Heart left ventricle (tissue), 16 donors: ENCODE data around the gene PLEKHG4B. TPM values are rescaled to one million over a fixed set of nuclear protein-coding genes. Genes with fewer than 3 reads are reported as not detected.

Source experiments
- ATAC-seq, 4 donors: fragments of 200-7000 bp; cut with Tn5 transposase; one replicate each; pipeline ENCODE4 v1.9.1; 2020 to 2022; ENCODE audit warnings: moderate library complexity in 4 of 4, mild to moderate bottlenecking in 3 of 4, moderate number of reproducible peaks in 1 of 4
- DNase-seq, 5 donors: peaks; one replicate each; pipeline ENCODE4 v3.0.0-alpha.2; 2020
- H3K27ac ChIP-seq, 12 donors: fragments of 200-600 bp; sonication (generic) in 4 of 12; one replicate each; pipeline versions ENCODE4 v1.5.0 to v1.8.0; 2016 to 2022; ENCODE audit warnings: mild to moderate bottlenecking in 2 of 12
- H3K27me3 ChIP-seq, 9 donors: fragments of 200-600 bp; sonication (generic) in 2 of 9; one replicate each; pipeline versions ENCODE4 v1.5.1 to v1.8.0; 2016 to 2022; ENCODE audit warnings: mild to moderate bottlenecking in 3 of 9
- H3K36me3 ChIP-seq, 9 donors: fragments of 200-600 bp; sonication (generic) in 2 of 9; one replicate each; pipeline versions ENCODE4 v1.5.0 to v1.8.0; 2018 to 2022; ENCODE audit warnings: mild to moderate bottlenecking in 2 of 9
- H3K4me1 ChIP-seq, 12 donors: fragments of 200-600 bp; sonication (generic) in 4 of 12; one replicate each; pipeline versions ENCODE4 v1.5.0 to v1.8.0; 2016 to 2022; ENCODE audit warnings: mild to moderate bottlenecking in 3 of 12
- H3K4me3 ChIP-seq, 12 donors: fragments of 200-600 bp; sonication (generic) in 4 of 12; one replicate each; pipeline versions ENCODE4 v1.5.0 to v1.8.0; 2017 to 2022; ENCODE audit warnings: mild to moderate bottlenecking in 9 of 12, moderate library complexity in 4 of 12
- H3K9me3 ChIP-seq, 12 donors: fragments of 200-600 bp; sonication (generic) in 4 of 12; one replicate each; pipeline versions ENCODE4 v1.5.0 to v1.8.0; 2016 to 2022; ENCODE audit warnings: mild to moderate bottlenecking in 1 of 12
- CTCF ChIP-seq, 12 donors: fragments of 200-600 bp; sonication (generic) in 4 of 12; IDR thresholded peaks; one replicate each; pipeline versions ENCODE4 v1.5.0 to v1.8.0; 2018 to 2022; ENCODE audit warnings: antibody characterized with exemption in 12 of 12, mild to moderate bottlenecking in 5 of 12
- POLR2A ChIP-seq, 2 donors: fragments of 450-650 bp; IDR thresholded peaks; one replicate each; pipeline ENCODE4 v1.6.1; 2017; ENCODE audit warnings: antibody characterized with exemption in 2 of 2, mild to moderate bottlenecking in 2 of 2, moderate library complexity in 2 of 2
- WGBS, 4 donors: extraction: QIAGEN DNeasy Blood & Tissue Kit in 2 of 4; methylation state at CpG; one replicate each; pipeline versions ENCODE4 v1.1.5 to v1.1.7; 2013 to 2018; 5-methylcytosine and 5-hydroxymethylcytosine counted together
- intact Hi-C, 10 donors: fragments of 100-400 bp; cut with DNase I; formaldehyde crosslinking; loops; one replicate each; pipeline versions ENCODE4 v1.11.1 to v1.14.2; 2022
- polyA plus RNA-seq, 2 donors: library from polyadenylated mRNA; stranded (reverse); fragments of 200-250 nt; gene quantifications; one replicate each; pipeline ENCODE4 v1.2.3, GENCODE V29; 2013
- total RNA-seq, 9 donors: library from RNA; depleted of rRNA in 2 of 9; stranded (reverse); fragments of >200 nt in 2 of 9; fragmentation: NEBNext Ultra II Directional in 3 of 9; extraction: Animal tissue kit (Norgen Biotek cat#: 25700) in 3 of 9; gene quantifications; one replicate each; pipeline versions ENCODE4 v1.1.0 to v1.2.4, GENCODE V29; 2016 to 2023
- donor health status: ischemic (EF 13 %, LVEDD 7.1; RV severe dilation, severe dysfunction).
- donor health status: healthy with polysubstance abuse.
- donor health status: DM: no; HTN: yes; CAD: no.
- donor health status: DM: no; HTN: no; CAD: no.
- donor health status: ischemic (EF 25% LVEDD 6.9; RV normal size, moderate dysfunction).
- donor health status: ischemic (EF 25% LVEDD 5.7; RV mildly dilated, moderate dysfunction).
- donor health status: healthy.
- donor health status: DM: yes; HTN: yes; CAD: no.
- donor health status: ischemic (EF 35%, LVEDD 5.7; RV mildly dilated, moderate dysfunction).
- donor health status: nonischemic (EF 11% LVEDD 7.7; RV severe dilation, severe dysfunction).
- donor health status: DM: yes; HTN: yes; CAD: no.
- donor health status: PGD.
- donor health status: ischemic (EF 29% LVEDD 5.4; RV normal size, mild dysfunction).
- donor health status: nonischemic (EF 23%, LVEDD 6.1; RV moderate dilation, normal function).

PLEKHG4B gene
- total and polyA plus RNA-seq, 11 donors, result 0.03 to 0.34 (median 0.10) TPM; not detected in 7

GRCh38 chr5:200985-201384 lies 109.0 kb downstream of the PLEKHG4B start:
- peaks cover 0 to 42% (median 27%) of the 10 kb centered on the region in 9 donors for H3K36me3 ChIP-seq
- TF ChIP-seq CTCF (IDR thresholded peaks at IDR 0.05) (no peak), POLR2A (IDR thresholded peaks at IDR 0.05) (no peak)
- peaks cover 0 to 50% (median 5%) of the 10 kb centered on the region in 12 donors for H3K4me1 ChIP-seq
- ATAC-seq, result no peak
- no peak overlapping the region for H3K27ac ChIP-seq
- intact Hi-C loops, result no loop called here
- no peaks in the 10 kb centered on the region for H3K9me3 ChIP-seq
- H3K4me3 ChIP-seq, result no peak overlapping the region
- no peak for DNase-seq
- H3K27me3 ChIP-seq, result no peaks in the 10 kb centered on the region
- 46 to 64% (median 63%) methylated on average over 4 of the region's 4 CpGs; no CpG with 5 or more reads in 1 of the 4 donors for WGBS, 4 donors

- Histone ChIP-seq H3K9me3 (no peaks in the 10 kb centered on the region), H3K4me3 (no peak overlapping the region), H3K4me1 (peaks cover 0 to 53% (median 11%) of the 10 kb centered on the region in 12 donors), H3K27me3 (no peaks in the 10 kb centered on the region), H3K36me3 (peaks cover 0 to 38% (median 27%) of the 10 kb centered on the region in 9 donors), H3K27ac (no peak overlapping the region)
- no peak for TF ChIP-seq CTCF (IDR thresholded peaks at IDR 0.05)
- no peak for TF ChIP-seq POLR2A (IDR thresholded peaks at IDR 0.05)
- 79 to 95% (median 86%) methylated on average over 8 of the region's 8 CpGs for WGBS, 4 donors
- intact Hi-C loops, result no loop called here
- no peak for ATAC-seq
- no peak for DNase-seq
These were observed 109.7 kb downstream of the PLEKHG4B start for GRCh38 chr5:201672-202071.

- peaks cover 0 to 61% (median 16%) of the 10 kb centered on the region in 12 donors for H3K4me1 ChIP-seq
- no peaks in the 10 kb centered on the region for H3K9me3 ChIP-seq
- DNase-seq, result no peak
- no peak overlapping the region for H3K4me3 ChIP-seq
- H3K36me3 ChIP-seq, result peaks cover 0 to 38% (median 27%) of the 10 kb centered on the region in 9 donors
- intact Hi-C loops, result no loop called here
- no peak overlapping the region for H3K27ac ChIP-seq
- 91 to 94% (median 93%) methylated on average over 24 to 26 of the region's 26 CpGs for WGBS, 4 donors
- no peak for ATAC-seq
- no peak for TF ChIP-seq CTCF (IDR thresholded peaks at IDR 0.05)
- TF ChIP-seq POLR2A (IDR thresholded peaks at IDR 0.05), result no peak
- no peaks in the 10 kb centered on the region for H3K27me3 ChIP-seq
These were observed 111.4 kb downstream of the PLEKHG4B start for GRCh38 chr5:203246-203930.

- DNase-seq, result no peak
- intact Hi-C loops, result no loop called here
- H3K27ac ChIP-seq, result no peak overlapping the region
- H3K9me3 ChIP-seq, result no peaks in the 10 kb centered on the region
- H3K36me3 ChIP-seq, result peaks cover 0 to 34% (median 27%) of the 10 kb centered on the region in 9 donors
- no peak for ATAC-seq
- TF ChIP-seq CTCF (IDR thresholded peaks at IDR 0.05) (no peak), POLR2A (IDR thresholded peaks at IDR 0.05) (no peak)
- WGBS, 4 donors, result 78 to 95% (median 94%) methylated on average over 6 of the region's 6 CpGs
- H3K4me1 ChIP-seq, result peaks cover 0 to 60% (median 16%) of the 10 kb centered on the region in 12 donors
- no peak overlapping the region for H3K4me3 ChIP-seq
- H3K27me3 ChIP-seq, result no peaks in the 10 kb centered on the region
These were observed 112.0 kb downstream of the PLEKHG4B start for GRCh38 chr5:204001-204400.
